Subcutaneous adipose tissue (tissue), 4 donors: ENCODE data around the gene CACNA1A. TPM values are rescaled to one million over a fixed set of nuclear protein-coding genes. Genes with fewer than 3 reads are reported as not detected.

Source experiments
- CTCF ChIP-seq: fragments of 450-650 bp; IDR thresholded peaks from one replicate; pipeline ENCODE4 v1.5.1; 2016; ENCODE audit warnings: low read depth, mild to moderate bottlenecking, control low read depth, antibody characterized with exemption, moderate library complexity
- total RNA-seq, 4 donors: library from RNA; depleted of rRNA; stranded (reverse); fragments of >200 nt; gene quantifications; one replicate each; pipeline ENCODE4 v1.1.0, GENCODE V29; 2016

Gene CACNA1A
- total RNA-seq, 4 donors from 2014 or later: 0.44 to 3.9 (median 1.2) TPM

GRCh38 chr19:13286195-13286985, 219.9 kb downstream of the CACNA1A start:
- TF ChIP-seq CTCF: no peak

GRCh38 chr19:13284929-13285928, 221.1 kb downstream of the CACNA1A start:
- no peak for TF ChIP-seq CTCF

GRCh38 chr19:13283871-13284270, 222.4 kb downstream of the CACNA1A start:
- no peak for TF ChIP-seq CTCF

GRCh38 chr19:13282486-13283065, 223.7 kb downstream of the CACNA1A start:
- TF ChIP-seq CTCF: no peak

GRCh38 chr19:13281567-13282291, 224.6 kb downstream of the CACNA1A start:
- no peak for TF ChIP-seq CTCF

- TF ChIP-seq CTCF: no peak
These were observed 229.0 kb downstream of the CACNA1A start for GRCh38 chr19:13277104-13277809.
